DND-41 (cell line): ENCODE data around the gene SERPINA12.

ENCODE experiments used
- ATAC-seq: fragments of 200-7000 bp; cut with Tn5 transposase; 3 replicates; pipeline ENCODE4 v1.9.1; 2021; ENCODE audit warnings: low read depth; ENCODE audit not compliant: insufficient read depth
- DNase-seq: peaks from one replicate; pipeline ENCODE4 v3.0.0-alpha.2; 2020
- H2AFZ ChIP-seq: 2 replicates; pipeline ENCODE4 v1.6.0; 2012; ENCODE audit warnings: low read depth, low read length
- H3K27ac ChIP-seq: 2 replicates; pipeline ENCODE4 v1.5.1; 2012; ENCODE audit warnings: low read length, inconsistent platforms
- H3K27me3 ChIP-seq: fragments of 200-600 bp; sonication (generic); 2 replicates; pipeline ENCODE4 v1.6.0; 2012; ENCODE audit warnings: low read length, mild to moderate bottlenecking, inconsistent platforms; ENCODE audit not compliant: insufficient read depth, poor library complexity
- H3K36me3 ChIP-seq: 2 replicates; pipeline ENCODE4 v1.5.1; 2012; ENCODE audit warnings: low read length, inconsistent platforms; ENCODE audit not compliant: insufficient read depth
- H3K4me1 ChIP-seq: 2 replicates; pipeline ENCODE4 v1.5.1; 2012; ENCODE audit warnings: mild to moderate bottlenecking, low read length; ENCODE audit not compliant: insufficient read depth
- H3K4me2 ChIP-seq: 2 replicates; pipeline ENCODE4 v1.6.0; 2012; ENCODE audit warnings: mild to moderate bottlenecking, moderate library complexity, low read length, inconsistent platforms; ENCODE audit not compliant: insufficient read depth
- H3K4me3 ChIP-seq, 2 experiments: fragments of 200-600 bp in 1 of 2; shearing (Covaris generic) in 1 of 2; 2 replicates each; pipeline ENCODE4 v1.5.1; 2012 to 2016; ENCODE audit warnings: inconsistent platforms in 2 of 2, low read length in 2 of 2, mild to moderate bottlenecking in 2 of 2, low read depth in 1 of 2, moderate library complexity in 1 of 2
- H3K79me2 ChIP-seq: 2 replicates; pipeline ENCODE4 v1.6.0; 2012; ENCODE audit warnings: low read length, inconsistent platforms; ENCODE audit not compliant: insufficient read depth
- H3K9ac ChIP-seq: 2 replicates; pipeline ENCODE4 v1.6.0; 2012; ENCODE audit warnings: low read depth, mild to moderate bottlenecking, inconsistent platforms, low read length, moderate library complexity
- H3K9me3 ChIP-seq: 2 replicates; pipeline ENCODE4 v1.5.1; 2012; ENCODE audit warnings: low read length, moderate library complexity, mild to moderate bottlenecking, inconsistent platforms; ENCODE audit not compliant: insufficient read depth, severe bottlenecking
- H4K20me1 ChIP-seq: 2 replicates; pipeline ENCODE4 v1.6.0; 2012; ENCODE audit warnings: low read length; ENCODE audit not compliant: insufficient read depth
- EZH2 ChIP-seq: IDR thresholded peaks from 3 replicates; pipeline ENCODE4 v1.6.1; 2012; ENCODE audit warnings: borderline replicate concordance, low read depth, mild to moderate bottlenecking, moderate library complexity, low read length, inconsistent platforms; ENCODE audit not compliant: severe bottlenecking
- TF ChIP-seq, protein P1 (sequence below): IDR thresholded peaks from 2 replicates; pipeline ENCODE4 v1.5.1; 2012; ENCODE audit warnings: borderline replicate concordance, low read length, moderate library complexity, mild to moderate bottlenecking; ENCODE audit not compliant: poor library complexity, severe bottlenecking; ENCODE audit errors: extremely low read depth

The SERPINA12 gene

DNA sequence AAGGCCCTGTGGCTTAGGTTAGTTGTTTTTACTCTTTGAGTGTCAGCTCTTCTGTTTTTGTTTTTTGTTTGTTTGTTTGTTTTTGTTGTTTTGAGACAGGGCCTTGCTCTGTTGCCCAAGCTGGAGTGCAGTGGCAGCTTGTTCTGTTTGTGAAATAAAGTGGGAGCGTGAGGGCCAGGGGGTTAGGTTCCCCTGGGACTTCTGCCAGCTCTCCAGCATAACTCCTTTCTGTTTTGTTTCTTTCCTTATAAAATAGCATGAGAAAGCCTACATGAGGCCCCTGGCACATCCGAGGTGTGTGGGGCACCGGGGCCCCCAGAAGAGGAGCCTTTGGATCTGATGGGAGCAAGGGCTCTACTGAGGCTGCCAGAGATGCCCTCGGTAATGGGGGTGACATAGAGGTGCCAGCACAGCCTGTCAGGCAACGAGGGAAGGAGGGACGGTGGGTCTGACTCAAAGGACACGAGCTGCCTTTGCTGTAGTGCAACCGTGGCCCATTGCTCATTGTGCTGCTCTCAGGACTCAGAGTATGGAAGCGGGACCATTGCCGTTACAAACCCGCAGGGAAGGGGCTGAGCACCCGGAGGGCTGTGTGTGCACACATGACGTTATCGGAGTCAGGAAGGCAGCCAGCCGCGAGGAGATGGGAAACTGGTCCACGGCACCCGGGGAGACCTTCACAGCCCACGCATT, 47.6 kb downstream of the SERPINA12 start:
- Histone ChIP-seq H3K27me3 (no peaks in the 10 kb centered on the region), H2AFZ (no peak overlapping the region), H3K4me1 (no peaks in the 10 kb centered on the region), H3K4me3 (no peak overlapping the region), H3K9ac (no peak overlapping the region), H3K4me2 (no peak overlapping the region), H3K36me3 (no peaks in the 10 kb centered on the region), H3K9me3 (peaks cover 9% of the 10 kb centered on the region), H3K79me2 (no peaks in the 10 kb centered on the region), H4K20me1 (no peaks in the 10 kb centered on the region), H3K27ac (no peak overlapping the region)
- ATAC-seq = no peak
- no peak for DNase-seq
- TF ChIP-seq, protein P1, sequence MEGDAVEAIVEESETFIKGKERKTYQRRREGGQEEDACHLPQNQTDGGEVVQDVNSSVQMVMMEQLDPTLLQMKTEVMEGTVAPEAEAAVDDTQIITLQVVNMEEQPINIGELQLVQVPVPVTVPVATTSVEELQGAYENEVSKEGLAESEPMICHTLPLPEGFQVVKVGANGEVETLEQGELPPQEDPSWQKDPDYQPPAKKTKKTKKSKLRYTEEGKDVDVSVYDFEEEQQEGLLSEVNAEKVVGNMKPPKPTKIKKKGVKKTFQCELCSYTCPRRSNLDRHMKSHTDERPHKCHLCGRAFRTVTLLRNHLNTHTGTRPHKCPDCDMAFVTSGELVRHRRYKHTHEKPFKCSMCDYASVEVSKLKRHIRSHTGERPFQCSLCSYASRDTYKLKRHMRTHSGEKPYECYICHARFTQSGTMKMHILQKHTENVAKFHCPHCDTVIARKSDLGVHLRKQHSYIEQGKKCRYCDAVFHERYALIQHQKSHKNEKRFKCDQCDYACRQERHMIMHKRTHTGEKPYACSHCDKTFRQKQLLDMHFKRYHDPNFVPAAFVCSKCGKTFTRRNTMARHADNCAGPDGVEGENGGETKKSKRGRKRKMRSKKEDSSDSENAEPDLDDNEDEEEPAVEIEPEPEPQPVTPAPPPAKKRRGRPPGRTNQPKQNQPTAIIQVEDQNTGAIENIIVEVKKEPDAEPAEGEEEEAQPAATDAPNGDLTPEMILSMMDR = no peak
- no peak for TF ChIP-seq EZH2

DNA sequence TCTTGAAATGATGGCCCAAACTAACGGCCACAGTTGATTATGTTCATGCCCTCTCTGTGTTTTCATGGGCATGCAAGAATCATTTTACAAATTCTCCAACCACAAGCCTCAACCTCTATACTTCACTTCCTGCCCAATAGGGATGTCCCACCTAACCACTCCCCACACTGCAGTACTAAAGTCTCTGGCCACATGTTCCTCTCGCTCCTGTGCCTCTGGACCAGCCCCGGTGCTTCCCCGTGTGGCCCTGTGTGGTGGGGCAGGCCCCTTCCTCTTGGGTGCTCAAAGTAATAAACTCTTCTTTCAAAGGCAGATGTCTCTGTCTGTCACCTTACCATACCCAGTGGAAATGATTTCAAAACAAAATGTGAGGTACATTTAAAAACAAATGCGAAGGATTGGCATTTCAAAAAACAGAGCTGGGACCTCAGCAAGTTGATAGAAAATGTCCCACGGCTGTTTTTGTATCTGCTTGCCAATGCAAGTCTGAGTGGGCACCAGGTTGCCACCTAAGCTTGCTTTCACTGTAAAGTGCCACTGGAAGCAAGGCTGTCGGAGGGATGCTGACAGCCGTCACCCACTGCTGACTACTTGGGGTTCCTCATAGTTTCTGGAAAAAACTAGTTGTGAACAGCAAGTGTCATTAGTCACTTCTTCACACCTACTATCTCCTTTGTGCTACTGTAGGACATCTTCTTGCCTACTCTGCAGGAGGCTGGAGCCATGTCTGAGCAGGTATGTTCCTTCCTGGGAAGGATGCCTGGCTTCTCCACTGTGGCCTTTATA, 48.4 kb downstream of the SERPINA12 start:
- no peak overlapping the region for H2AFZ ChIP-seq
- H3K4me3 ChIP-seq = no peak overlapping the region
- ATAC-seq = peak; percentile 33; the same call in 1 of the 3 replicates
- no peak for DNase-seq
- H4K20me1 ChIP-seq = no peaks in the 10 kb centered on the region
- H3K4me2 ChIP-seq = no peak overlapping the region
- H3K9ac ChIP-seq = no peak overlapping the region
- TF ChIP-seq, protein P1 = no peak
- TF ChIP-seq EZH2 = no peak
- H3K79me2 ChIP-seq = no peaks in the 10 kb centered on the region
- peaks cover 8% of the 10 kb centered on the region for H3K9me3 ChIP-seq
- no peaks in the 10 kb centered on the region for H3K4me1 ChIP-seq
- H3K27me3 ChIP-seq = no peaks in the 10 kb centered on the region
- H3K27ac ChIP-seq = no peak overlapping the region
- H3K36me3 ChIP-seq = no peaks in the 10 kb centered on the region

DNA sequence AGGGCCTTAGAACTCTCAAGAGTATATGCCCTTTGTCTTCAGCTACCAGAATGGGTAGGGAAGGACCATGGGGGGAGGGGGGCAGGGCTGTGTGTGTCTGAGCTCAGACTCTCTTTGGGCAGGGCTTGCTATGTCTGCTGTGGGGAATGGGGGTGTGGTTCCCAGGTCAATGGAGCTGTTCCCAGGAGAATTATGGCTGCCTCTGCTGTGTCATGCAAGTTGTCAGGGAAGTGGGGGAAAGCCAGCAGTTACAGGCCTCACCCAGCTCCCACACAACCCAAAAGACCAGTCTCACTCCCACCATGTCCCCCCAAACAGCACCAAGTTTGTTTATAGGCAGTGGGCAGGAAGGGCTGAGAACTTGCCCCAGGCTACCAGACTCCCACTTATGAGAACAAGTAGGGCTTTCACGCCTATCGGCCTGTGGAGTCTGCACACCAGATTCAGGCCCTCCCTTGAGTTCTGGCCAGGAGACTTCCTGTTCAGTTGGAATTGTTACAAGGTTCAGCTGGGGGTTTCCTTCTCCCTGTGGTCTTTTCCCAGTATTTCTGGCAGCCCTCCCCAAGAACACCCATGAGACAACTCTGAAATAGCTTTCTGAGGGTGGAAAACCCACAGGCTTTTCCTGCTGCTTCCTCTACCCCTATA, 50.6 kb downstream of the SERPINA12 start:
- Histone ChIP-seq H3K9ac (no peak overlapping the region), H3K9me3 (no peaks in the 10 kb centered on the region), H3K27ac (no peak overlapping the region), H4K20me1 (no peaks in the 10 kb centered on the region), H3K36me3 (no peaks in the 10 kb centered on the region), H3K27me3 (no peaks in the 10 kb centered on the region), H2AFZ (no peak overlapping the region), H3K4me1 (no peaks in the 10 kb centered on the region), H3K79me2 (no peaks in the 10 kb centered on the region), H3K4me3 (no peak overlapping the region), H3K4me2 (no peak overlapping the region)
- DNase-seq (no peak), ATAC-seq (no peak)
- TF ChIP-seq, protein P1 = no peak
- no peak for TF ChIP-seq EZH2
